HG03432 (cell line): ENCODE data around the gene DPEP3.
"Not testable (repeated sequence)": the region's sequence is repeated elsewhere in the genome, so short reads cannot be mapped to it uniquely, and the experiment has no call there.

Source experiments
- ATAC-seq: cut with Tn5 transposase; IDR thresholded peaks from one replicate; pipeline ENCODE4 v1.9.1; 2021; ENCODE audit warnings: mild to moderate bottlenecking, moderate library complexity; ENCODE audit not compliant: unreplicated experiment

Gene DPEP3

DNA sequence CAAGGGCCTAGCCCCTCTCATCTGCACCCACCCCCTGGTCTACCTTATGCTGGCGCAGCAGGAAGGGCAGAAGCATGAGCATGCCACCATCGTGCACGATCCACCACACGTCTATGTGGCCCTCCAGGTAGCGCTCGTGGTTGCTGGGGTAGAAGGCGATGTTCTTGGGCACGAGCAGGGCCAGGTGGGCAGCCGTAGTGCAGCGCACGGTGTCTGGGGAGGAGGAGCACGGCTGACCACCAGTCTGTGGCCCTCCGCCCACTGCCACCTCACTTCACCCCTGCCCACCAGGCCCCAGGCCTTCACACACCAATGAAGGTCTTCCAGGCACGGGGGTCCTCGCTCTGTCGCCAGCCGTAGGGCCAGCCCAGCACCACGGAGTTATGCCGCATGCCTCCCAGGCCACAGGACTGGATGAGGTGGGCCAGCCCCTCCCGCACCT lies 34.1 kb downstream of the DPEP3 start:
- ATAC-seq, result no peak

DNA sequence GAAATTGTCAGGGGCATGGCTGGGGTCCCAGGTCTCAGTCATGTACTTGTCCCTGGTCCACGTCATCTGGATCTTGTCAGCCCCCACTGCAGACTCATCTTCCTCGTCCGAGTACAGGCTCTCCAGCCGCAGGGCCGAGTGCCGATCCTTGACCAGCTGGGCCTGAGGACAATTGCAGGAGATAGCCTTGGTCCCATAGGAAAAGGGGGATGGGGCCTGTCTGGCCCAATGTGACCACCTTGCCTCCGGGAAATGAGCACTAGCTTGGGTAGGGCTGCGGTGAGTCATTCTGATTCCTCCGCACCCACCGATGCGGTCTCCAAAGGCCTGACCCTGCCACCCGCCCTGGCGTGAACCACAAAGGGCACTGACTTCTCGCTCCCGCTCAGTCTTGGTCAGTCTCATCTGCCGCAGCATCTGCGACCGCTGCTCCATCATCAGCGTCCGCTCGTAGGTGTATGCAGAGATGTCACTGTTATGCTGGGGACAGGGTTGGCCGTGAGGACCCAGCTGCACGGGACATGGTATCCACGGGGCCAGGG lies 34.8 kb downstream of the DPEP3 start:
- no peak for ATAC-seq

DNA sequence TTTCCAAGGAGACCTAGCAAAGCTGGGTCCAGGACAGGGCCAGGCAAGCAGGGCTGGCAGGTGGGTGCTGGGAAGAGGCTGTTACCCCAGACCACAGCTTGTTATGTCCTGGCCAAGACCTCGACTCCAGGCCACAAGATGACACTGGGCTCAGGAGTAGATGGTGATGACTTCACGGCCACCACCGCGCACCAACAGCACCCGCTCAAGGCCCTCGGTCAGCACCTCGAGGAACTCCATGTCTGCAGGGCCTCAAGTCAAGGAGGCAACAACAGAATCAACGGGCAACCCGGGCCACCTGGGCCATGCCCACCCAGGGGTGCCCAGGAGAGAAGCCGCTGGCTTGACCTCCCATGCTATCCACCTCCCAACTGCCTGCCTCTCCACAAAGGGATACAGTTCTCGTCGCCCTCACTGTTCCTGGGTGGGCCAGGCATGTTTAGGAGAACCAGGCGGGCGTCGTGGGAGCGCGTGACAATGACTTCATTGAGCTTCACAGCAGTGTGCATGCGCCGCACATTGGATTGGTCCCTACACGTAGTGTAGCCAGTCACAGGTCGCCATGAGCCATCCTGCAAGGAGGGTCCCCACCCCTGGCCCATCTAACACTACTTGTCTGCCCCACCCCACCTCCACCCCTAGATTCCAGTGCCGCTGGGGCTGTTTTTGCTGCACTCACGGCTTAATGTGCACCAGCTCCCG lies 35.5 kb downstream of the DPEP3 start:
- no peak for ATAC-seq

DNA sequence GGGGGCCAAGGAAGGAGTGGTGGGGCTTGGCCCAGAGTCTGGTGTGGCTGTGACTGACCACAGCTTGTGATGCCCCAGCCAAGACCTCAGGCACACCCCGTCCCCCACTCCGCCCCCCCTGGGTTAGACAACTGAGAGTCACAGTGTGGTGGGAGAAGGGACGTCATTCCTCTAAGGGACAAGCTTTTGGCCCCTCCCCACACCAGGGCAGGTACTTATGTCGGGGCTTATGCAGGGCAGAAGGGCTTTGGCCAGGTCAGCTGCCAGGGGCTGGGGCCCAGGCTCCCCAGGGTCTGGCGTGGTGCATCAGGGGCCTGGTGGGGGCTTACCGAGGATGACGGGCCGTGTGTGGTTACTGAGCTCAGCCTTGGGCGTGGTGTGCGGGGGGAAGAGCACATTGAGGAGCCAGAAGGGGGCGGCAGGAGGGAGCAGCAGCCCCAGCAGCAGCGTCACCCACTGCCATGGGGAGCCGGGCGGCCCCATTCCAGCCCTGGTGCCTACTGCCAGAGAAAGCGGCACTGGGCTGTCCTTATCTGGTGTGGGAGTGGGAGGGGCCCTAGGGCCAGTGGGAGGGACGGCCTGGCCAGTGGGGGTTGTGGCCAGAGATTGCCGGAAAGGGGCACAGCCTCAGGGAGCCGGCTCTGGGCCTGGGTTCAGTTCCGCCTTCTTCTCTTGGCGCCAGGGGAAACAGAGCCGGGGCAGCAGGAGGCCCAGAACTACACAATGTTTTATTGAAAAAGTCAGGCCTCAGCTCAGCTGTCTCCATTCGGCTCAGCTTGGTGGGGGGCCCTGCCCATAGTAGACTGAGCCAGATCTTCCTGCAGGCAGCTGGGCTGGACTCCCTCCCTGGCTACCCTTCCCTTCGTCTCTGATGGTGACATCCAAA lies 36.4 kb downstream of the DPEP3 start, which contains the start of gene LCAT:
Gene LCAT (minus strand): TSS at position 502 of the 886 bp plus-strand sequence. CDS start 19 bp downstream, at position 483.
- no peak for ATAC-seq

DNA sequence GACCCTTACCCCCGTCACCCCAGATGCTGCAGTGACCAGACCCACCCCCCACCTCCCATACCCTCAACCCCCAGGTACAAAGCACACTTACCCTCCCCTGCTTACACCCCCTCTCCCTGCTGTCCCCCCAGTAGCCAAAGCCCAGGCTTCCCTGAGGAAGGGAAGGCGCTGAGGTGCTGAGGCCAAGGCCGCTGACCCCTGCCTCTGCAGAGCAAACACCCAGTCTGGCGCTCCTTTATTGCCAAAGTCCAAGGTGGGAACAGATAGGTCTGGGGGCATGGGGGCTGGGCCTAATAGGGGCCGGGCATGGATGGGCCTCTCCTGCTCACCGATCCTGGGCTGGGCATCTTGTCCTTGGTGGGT lies 37.1 kb downstream of the DPEP3 start:
- no peak for ATAC-seq

DNA sequence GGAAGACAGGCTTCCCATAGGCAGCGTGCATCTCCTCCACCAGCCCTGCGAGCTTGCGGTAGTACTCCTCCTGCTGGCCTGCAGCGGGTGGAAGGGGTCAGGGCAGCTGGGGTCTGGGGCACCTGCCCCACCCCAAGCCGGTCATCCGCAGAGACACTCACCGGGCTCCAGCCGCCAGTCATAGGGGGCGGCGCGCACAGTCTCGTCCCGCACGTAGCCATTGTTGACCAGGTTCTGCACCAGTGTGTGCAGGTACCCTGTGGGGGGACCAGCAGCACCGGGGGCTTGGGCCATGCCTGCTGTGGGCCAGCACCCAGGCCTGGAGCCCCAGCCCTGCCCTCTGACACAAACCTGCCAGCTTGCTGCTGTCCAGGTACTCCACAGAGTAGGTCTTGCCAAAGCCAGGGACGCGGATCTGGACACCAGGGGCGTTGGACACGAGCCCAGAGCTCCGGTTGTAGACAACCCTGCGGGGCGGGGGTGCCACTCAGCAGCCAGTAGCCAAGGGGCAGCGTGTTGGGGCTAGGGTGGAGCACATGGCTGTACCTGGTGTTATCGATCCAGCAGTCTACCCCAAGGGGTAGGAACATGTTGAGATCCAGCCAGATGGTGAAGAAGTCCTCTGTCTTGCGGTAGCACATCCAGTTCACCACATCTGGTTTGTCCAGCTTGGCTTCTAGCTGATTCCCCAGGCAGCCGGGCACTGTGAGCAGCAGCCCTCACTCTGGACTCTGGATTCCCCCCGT lies 37.6 kb downstream of the DPEP3 start:
- no peak for ATAC-seq

DNA sequence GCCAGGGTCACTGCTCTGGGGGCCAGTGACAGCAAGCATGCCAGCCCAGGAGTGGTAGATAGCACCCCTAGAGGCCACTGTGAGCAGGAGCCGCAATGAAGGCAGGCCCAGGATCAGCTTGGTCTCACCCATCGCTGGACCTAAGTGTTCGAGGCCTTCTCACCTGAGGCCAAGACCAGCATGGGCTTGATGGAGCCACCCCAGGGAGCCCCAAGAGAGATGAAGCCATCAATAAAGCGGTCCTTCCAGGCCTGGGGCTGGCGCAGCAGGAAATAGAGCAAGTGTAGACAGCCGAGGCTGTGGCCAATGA lies 38.1 kb downstream of the DPEP3 start:
- ATAC-seq, result no peak

DNA sequence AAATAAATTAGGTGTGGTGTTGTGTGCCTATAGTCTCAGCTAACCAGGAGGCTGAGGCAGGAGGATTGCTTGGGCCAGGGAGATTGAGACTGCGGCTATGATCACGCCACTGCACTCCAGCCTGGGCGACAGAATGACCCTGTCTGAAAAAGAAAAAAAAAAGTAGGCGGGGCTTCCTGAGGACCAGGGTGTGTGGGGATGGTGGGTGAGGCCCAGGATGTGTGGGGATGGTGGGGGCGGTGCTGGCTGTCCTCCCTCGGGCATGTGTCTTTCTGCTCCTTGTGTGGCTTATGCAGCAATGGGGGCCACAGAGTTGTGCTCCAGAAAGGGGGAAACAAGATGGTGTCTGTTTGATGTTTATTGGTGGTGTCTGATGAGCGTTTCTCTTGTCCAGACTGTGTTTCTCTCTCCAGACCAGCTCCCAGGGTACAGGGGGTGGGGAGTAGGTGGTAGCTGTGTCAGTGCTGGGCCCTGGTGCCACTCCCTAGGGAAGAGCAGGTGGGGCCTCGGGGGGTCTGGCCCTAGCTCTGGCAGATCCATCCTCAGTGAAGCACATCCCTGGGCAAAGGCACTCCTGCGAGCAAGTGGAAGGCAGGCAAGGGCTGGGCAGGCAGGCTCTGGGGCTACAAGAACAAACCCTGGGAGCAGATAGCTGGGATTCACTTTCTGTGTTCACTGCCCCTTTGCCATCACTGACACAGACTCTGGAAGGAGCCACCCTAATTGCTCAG lies 38.7 kb downstream of the DPEP3 start:
- ATAC-seq, result no peak

DNA sequence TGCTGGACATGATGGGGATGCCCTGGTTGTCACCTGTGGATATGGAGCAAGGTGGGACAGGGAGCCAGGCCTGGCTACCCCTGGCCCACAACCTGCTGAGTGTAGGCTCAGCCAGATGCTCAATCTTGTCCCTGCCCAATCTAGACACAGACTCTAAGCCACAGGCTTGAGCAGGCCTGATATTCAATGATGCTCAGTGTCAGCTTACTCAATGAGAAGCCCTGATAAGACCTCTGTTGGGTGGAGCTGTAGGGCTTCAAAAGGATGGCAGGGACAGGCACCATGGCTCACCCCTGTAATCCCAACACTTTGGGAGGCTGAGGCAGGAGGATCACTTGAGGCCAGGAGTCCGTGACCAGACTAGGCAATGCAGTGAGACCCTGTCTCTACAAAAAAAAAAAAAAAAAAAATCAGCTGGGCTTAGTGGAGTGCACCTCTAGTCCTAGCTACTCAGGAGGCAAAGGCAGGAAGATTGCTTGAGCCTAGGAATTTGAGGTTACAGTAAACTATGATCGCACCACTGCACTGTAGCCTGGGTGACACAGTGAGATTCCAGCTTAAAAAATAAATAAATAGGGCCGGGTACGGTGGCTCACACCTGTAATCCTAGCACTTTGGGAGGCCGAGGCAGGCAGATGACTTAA lies 39.7 kb downstream of the DPEP3 start:
- no peak for ATAC-seq

DNA sequence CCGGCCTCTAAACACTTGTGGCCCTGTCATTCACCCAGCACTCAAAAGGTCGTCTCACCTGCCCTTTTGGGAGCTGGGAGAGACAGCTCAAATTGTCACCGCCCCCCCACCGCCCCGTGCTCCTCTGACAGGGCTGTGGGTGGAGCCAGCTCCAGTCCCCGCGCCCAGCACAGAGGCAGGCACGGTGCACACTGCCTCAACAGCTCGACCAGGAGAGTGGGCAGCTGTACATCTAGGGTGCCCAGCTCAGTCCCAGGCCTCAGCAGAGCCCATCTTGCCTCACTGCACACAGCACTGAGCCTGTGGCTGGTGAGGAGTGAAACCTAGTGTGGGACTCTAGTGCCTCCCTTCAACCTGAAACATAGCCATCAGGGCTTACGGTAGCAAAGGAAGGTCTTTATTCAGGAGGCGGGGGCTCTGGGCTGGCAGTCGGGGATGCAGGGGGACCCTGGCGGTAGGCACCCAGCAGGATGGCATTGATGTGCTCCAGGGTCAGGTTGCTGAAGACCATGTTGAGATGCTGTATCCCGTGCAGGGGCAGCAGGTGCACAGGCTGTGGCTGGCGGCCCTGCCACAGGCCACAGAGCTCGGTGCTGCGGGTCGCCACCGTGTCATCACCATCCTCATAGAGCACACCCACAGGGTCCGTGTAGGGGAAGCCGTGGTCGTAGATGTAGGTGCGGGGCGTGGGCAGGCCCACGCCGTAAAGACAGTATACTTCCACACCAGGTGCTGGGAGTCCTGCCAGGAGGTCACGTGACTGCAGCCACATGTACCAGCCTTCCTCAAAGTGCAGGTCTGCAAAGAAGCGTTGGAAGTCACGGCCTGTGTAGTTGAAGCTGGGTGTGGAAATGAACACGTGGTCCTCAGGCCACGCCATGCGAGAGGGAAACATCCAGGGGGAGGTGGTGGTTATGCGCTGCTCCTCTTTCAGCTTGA lies 40.5 kb downstream of the DPEP3 start:
- ATAC-seq, result no peak

DNA sequence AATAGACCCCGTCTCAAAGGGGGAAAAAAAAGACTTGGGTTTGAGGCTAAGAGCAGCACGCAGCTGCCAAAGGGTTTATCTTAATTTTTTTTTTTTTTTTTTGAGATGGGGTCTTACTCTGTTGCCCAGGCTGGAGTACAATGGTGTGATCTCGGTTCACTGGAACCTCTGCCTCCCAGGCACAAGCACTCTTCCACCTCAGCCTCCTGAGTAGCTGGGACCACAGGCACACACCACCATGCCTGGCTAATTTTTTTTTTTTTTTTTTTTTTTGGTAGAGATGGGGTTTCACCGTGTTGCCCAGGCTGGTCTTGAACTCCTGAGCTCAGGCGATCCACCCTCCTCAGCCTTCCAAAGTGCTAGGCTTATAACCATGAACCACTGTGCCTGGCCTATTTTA lies 42.6 kb downstream of the DPEP3 start:
- ATAC-seq, result not testable (repeated sequence)

DNA sequence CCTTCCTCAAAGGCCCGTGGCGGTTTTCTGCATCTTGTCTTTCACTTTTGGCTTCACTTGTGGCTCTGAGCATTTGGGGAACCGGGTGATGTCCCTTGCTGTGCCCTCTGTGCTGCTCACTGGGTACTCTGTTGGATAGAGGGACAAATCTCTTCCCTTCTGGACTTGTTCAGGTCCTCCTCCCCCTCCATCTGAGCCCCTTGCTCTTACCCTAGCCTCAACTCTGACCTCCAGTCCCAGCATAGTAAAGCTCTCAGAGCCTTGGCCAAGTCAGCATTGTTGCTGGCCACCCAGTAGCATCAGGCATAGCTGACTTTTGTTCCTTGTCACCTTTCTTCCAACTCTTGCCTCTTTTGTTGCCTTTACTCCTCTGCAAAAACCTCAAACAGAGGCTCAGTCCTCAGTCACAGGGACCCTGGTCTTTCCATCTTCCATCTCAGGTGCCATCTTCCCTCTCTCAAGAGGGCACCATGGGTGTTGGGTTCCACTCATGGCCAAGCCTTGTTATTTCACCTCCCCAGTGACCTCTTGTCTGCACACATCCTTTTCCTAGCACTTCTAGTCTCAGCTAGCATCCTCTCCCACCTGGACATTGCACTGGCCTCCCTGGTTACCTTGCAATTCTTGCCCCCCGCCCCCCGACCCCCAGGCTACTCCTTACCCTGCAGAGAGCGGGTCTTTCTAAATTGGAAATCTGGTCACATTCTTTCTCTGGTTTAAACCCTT lies 43.3 kb downstream of the DPEP3 start:
- peak; percentile 58 for ATAC-seq

DNA sequence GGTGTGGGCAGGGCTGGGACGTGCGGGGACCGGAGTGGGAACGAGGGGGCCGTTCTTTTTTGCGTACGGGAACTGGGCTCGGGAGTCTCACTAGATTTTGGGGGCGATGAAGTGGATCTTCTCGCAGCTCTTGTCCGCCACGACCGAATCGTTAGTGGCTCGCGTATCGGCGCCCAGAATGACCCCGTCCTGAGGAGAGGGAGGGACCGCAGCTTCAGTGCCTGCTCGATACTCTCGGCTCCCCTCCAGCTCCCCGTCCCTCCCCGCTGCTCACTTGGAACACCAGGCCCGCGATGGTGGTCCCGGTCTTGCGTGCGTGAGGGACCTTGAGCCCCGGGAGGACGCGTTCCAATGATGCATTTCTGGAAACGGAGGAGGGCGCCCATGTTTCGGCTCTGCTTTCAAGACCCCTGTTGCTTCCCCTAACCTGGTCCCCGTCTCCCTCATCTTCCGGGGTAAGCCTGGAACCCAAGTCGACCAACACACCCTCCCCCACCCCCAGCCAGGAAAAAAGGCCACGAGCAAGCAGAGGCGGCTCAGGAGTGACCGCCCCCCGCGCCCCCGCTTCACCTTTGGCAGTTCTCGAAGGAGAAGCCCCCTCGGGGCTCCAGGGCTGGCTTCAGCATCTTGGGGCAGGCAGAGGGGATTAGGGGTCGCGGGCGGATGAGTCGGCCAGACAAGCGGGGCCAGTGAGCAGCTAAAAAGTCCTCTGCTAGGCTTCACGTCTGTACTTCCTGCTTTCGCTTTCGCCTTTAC lies 44.0 kb downstream of the DPEP3 start, which contains the start of gene PSMB10:
Gene PSMB10 (minus strand): TSS at position 727 of the 756 bp plus-strand sequence. CDS start 101 bp downstream, at position 626.
- no peak for ATAC-seq

DNA sequence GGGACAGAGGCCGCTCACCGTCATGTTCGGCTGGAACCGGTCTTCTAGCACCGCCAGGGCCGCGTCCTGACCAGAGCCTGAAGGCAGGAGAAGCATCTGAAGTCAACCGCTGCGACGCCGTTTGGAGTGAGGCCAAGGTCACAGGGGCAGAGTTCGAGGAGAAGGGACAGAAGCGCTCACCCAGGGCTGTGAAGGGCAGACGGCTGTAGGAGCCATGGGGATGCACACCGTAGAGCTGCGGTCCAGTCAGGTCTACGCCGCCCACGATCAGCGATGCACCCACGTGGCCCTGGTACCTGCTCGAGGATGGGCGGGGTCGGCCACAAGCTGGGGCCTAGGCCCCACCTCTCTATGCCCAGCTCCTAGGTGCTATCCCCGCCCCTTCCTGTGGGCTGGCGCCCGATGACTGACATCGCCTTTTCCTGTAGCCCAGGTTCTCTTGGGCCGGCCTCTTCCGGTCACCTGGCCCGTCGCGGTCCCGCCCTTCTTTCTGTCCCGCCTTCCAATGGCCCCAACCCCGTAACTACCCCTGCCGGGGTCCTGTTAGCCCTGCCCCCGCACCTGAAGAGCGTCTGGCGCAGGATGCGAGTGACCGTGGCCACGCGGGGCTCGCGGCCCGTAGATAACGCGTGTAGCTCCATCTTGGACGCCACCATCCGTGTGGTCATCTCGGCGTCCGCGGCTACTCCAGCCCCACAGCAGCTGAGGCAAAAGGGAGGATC lies 44.7 kb downstream of the DPEP3 start:
- ATAC-seq, result peak; percentile 90

DNA sequence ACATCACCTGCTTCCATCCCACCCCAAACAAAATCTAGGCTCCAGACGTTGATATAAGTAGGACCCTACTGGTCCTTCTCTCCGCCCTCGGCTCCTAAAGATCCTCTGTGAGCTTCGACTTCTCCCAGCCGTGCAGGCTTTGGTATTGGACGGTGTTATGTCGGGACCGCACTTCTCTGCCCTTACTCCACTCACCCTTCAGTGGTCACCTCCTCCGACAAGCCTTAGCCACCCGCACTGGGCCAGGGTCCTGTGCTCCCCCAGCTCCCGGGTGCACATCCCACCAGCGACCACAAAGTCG lies 45.2 kb downstream of the DPEP3 start:
- ATAC-seq, result no peak

DNA sequence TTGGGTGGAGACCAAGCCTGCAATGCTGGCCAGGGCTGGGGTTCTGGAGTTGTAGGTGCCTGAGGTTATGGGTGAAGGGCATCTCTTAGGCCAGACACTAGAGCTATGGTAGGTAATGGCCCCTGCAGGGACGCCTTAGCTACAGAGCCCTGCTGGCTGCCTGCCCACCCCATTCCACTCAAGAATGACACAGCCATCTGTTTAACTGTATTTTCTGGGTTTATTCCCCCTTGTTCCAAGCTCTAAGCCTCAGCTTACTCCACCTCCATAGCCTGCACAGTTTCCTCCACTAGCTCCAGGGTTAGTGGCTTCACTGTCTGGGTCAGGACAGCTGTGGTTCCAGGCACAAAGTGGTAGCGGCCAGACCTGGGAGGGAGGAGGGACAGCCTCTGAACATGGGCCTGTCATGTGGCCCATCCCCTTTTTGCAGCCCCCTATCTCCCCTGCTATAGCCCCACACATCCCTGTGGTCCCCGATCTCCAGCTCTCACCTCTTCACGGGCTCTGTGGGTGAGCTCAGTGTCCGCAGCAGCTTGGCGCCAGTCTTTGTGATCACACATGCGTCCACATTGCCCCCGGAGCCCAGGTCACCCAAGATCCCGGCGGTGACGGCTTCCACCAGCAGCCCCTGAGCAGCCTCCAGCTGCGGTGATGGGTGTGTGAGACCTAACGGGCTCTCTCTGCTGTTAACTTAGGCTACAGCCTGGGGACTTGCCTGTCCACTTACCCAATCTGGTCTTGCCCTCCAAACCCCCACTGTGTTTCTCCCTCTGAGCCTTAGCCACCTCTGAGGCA lies 45.8 kb downstream of the DPEP3 start:
- ATAC-seq, result no peak
